SIG-M5 treated with dmso at 0.1 percent for 504 hours (cell line): ENCODE data around the gene ATXN2L.

Experiments used
- DNase-seq: peaks from one replicate; lab custom pipeline; 2025; ENCODE audit not compliant: unreplicated experiment; lab: John Stamatoyannopoulos, UW

ATXN2L gene

DNA sequence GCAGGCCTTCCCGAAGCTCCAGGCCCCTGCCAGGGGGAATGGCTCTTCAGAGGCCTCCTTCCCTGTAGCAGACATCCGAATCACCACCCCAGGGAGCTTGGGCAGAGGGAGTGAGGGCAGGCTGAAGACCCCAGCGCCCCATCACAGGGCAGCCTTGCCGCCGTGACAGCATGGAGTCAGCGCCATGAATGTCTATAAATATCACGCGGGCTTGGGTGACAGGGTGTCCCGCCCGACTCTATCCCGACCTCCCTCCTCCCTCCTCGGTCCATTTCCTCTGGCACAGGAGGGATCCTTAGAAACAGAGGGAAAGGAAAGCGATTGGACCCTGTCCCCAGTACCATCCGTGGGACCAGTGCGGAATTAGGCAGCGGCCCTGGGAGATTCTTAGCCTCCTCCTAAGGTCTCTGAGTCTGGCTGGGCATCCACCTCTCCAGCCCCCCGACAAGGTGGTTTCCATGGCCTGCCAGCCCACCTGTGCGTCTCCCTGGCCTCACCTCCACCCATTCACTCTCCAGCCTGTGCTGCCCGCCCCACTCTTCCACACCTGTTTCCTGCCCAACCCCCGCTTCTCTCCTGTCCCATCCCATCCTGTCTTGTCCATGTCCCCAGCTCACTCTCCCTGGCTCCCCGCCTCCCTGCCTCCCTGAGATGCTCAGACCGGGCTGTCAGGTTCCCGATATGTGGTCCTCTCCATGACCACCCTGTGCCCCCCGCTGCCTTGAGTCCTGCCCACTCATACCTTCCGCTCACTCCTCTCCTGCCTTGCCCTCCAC lies 60.6 kb downstream of the ATXN2L start:
- DNase-seq = no peak

DNA sequence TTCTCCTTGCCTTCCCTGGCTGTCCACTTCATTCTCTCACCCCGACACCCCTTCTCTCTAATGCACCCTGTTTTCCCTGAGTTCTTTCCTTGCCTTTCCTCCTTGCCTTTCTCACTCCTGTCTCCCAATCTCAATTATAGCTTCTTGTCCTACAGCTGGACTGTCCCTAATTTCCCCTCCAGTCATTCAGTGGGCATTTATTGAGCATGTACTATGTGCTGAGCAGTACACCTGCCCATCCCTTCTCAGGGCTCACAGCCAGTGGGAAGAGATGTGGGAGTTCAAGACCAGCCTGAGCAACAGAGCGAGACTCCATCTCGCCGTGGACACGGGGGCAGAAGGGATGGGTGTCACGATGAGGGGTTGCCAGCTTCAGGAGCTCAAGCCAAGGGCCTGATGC lies 61.2 kb downstream of the ATXN2L start:
- DNase-seq = no peak
